HG03575 (cell line): ENCODE results near the gene LHX4.

Source experiments
- ATAC-seq: cut with Tn5 transposase; IDR thresholded peaks from one replicate; pipeline ENCODE4 v1.9.1; 2021; ENCODE audit not compliant: unreplicated experiment, insufficient number of reproducible peaks, low FRiP score; ENCODE audit errors: extremely low read depth

LHX4 gene

GRCh38 chr1:180281490-180281889 lies 51.4 kb downstream of the LHX4 start:
- no peak for ATAC-seq

DNA sequence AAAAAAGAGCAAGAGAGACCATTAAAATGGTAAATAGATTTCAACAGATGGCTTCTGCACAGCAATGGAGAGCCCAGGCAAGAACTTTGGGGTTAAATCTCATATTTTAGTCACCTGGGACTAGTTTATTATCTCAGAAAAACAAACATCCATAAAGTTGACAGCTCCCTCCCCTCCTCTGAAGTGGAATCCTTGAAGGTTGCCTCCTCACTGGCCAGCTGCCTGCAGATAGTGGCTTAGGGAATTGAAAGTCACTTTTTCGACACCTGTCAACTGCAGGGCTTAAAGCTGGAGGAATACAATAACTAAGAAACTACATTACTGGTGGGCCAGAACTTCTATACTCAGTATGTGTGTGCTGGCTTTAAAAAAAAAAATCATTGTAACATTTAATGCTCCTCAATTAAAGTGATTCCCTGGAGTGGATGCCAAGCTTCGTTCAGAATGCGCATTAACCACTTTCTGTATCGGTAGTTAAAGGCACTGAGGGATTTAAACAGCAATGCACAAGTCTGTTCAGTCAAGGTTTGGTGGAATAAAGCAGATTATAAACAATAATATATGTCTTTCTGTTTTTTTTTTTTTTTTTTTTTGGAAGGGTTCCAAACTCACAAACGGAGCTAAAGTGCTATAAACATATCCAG lies 52.5 kb downstream of the LHX4 start:
- ATAC-seq = no peak

GRCh38 chr1:180283098-180283497 lies 53.0 kb downstream of the LHX4 start:
- ATAC-seq = no peak

GRCh38 chr1:180286417-180286816 lies 56.4 kb downstream of the LHX4 start:
- no peak for ATAC-seq

GRCh38 chr1:180287988-180288705 lies 58.1 kb downstream of the LHX4 start:
- ATAC-seq = no peak

DNA sequence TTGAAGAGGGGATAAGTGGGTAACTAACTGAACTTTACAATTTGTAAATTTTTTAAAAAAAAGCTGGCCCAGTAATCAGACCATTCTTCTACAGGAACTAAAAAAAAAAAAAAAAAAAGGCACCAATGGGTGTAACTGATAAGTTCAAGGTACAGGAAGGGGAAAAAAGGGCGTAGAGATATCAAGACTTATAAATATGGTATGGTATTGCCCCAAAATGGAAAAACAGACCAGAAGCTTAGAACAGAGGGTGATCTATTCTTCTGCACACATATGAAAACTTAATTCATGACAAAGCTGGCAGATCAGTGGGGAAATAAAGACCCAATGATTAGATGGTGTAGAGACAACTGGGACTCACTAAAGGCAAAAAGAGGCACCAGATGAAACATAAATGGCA lies 58.9 kb downstream of the LHX4 start:
- no peak for ATAC-seq

DNA sequence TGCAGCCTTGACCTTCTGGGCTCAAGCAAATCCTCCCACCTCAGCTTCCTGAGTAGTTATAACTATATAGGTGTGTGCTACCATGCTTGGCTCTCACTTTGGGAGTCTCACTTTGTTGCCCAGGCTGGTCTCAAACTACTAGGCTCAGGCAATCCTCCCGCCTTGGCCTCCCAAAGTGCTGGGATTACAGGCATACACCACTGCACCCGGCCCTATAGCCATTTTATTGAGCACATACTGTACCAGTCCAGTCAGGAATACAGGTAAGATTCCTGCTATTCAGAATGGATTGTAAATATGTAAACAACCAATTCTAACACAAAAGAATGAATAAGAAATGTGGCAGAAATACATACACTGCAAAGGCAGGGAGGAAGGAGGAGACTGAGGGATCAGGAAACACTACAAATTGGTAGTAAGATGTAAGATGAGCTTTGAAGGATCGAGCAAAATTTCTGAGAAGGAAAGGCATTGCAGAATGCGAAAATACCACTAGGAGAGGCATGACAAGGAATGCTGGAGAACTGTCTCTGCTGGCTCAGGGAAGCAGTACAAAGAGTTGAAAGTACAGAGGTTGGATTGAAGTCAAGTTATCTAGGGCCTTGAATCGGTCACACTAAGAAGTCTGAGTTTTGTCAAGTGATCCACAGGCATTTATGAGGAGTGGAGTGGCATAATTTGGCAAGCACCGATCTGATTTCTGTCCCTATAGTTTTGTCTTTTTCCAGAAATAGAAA lies 60.4 kb downstream of the LHX4 start:
- ATAC-seq = no peak

- ATAC-seq = no peak
Measured at GRCh38 chr1:180291004-180291403, 60.9 kb downstream of the LHX4 start.

DNA sequence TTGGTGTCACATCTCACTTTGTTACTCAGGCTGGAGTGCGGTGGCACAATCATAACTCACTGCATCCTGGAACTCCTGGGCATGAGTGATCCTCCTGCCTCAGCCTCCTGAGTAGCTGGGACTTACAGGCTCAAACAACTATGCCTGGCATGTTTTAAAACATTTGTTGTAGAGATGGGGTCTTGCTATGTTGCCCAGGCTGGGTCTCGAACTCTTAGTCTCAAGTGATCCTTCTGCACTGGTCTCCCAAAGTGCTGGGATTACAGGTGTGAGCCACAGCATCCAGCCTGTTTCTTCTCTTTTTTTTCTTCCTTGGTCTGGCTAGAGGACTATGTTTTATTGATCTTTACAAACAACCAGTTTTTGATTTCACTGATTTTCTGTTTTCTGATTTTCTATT lies 64.6 kb downstream of the LHX4 start:
- no peak for ATAC-seq

GRCh38 chr1:180295999-180296398 lies 65.9 kb downstream of the LHX4 start:
- no peak for ATAC-seq

- ATAC-seq = no peak
Measured at GRCh38 chr1:180299479-180300221, 69.6 kb downstream of the LHX4 start.

GRCh38 chr1:180301135-180301742 lies 71.2 kb downstream of the LHX4 start:
- ATAC-seq = no peak

DNA sequence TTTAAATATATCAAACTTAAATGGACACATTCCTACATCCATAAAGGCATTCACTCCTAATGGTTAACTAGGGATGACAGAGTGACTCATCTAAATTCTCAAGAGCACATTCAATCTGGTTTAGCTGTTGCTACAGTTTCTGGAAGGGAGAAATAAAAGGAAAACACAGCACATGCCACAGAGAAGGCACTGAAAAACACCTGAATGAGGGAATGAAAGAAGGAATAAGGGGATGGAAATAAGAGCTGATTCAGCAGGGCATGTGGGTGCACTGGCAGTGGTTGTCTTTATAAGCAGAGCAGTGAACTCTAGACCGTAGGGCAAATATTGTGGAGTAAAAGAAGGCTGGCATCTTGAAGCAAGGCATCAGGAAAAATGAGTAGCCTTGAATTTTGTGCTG lies 79.3 kb downstream of the LHX4 start:
- ATAC-seq = no peak

- ATAC-seq = no peak
Measured at GRCh38 chr1:180310095-180310494, 80.0 kb downstream of the LHX4 start.

GRCh38 chr1:180311011-180311730 lies 81.1 kb downstream of the LHX4 start:
- ATAC-seq = no peak

- no peak for ATAC-seq
Measured at GRCh38 chr1:180312926-180313325, 82.9 kb downstream of the LHX4 start.

DNA sequence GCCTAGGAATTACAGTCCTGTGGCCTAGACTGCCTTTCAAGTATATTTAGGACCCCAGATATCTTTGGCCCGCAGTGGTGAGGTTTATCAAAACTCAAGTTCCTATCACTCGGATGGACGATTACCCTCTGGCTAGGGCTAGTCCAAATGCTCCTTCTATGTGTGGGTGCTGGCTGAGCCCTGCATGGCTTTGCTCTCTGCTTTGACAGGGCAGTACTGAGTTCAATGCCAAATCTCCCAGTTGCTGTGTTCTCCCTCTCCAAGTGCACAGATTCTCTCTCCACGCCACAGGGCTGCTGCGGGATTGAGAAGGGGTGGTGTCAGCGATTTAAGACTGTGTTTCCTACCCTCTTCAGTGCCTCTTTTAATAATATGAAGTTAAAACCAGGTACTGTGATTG lies 97.0 kb downstream of the LHX4 start:
- no peak for ATAC-seq
